GM19035 (cell line): Measurements from ENCODE around the gene FAM193A.
"Not testable (repeated sequence)": the region's sequence is repeated elsewhere in the genome, so short reads cannot be mapped to it uniquely, and the experiment has no call there.

Experiments used
- ATAC-seq: cut with Tn5 transposase; IDR thresholded peaks from one replicate; pipeline ENCODE4 v1.9.1; 2021; ENCODE audit not compliant: unreplicated experiment

The FAM193A gene

DNA sequence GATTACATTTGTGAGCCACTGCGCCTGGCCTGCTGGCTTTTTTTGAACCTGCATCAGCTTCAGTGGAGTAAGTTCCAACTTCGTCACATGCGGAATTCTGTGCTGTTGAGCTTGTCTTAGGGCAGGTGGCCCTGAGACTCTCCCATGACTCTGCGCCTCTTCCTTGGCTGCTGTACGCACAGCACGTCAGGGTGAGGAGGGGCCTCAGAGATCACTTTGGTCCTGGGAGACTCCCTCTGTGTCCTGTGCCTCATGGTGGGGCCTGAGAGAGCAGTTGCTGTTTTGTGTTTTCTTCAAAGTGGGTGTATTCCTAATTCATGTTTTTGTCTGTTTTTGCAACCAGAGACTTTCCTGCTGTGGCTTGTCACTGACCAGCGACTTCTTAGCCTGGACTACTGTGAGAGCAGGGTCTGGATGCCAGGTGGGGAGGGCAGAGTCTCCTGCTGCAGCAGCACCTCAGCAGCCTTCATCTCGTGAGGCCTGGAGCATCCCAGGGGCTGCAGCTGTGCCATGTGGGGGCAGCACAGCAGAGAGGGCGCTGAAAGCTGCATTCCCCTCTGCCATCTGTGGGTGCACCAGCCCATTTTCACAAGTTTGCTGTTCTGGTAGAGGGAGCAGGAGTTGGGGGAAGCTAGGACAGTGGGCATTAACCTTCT lies 111.8 kb downstream of the FAM193A start:
- no peak for ATAC-seq

GRCh38 chr4:2649604-2650114 lies 113.2 kb downstream of the FAM193A start:
- no peak for ATAC-seq

DNA sequence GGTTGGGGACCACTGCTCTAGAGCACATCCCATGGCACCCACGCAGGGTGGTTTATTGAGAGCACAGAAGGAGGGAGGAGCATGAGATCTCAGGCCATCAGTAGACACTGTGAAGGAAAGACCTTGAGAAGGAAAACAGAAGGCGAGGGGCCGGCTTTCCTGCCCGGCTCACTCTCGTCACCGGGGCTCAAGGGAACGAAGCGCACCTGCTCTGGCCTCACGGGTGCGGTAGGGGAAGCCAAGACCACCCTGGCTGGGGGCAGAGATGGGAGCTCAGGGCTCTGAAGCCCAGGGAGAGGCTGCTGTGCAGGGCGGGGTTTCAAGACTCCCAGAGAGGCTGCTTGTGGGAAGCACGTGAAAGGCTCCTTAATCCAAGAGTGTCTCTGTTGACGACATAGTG lies 113.8 kb downstream of the FAM193A start:
- no peak for ATAC-seq

- no peak for ATAC-seq
Measured at GRCh38 chr4:2651546-2651945, 115.1 kb downstream of the FAM193A start.

- no peak for ATAC-seq
Measured at GRCh38 chr4:2651998-2652397, 115.6 kb downstream of the FAM193A start.

DNA sequence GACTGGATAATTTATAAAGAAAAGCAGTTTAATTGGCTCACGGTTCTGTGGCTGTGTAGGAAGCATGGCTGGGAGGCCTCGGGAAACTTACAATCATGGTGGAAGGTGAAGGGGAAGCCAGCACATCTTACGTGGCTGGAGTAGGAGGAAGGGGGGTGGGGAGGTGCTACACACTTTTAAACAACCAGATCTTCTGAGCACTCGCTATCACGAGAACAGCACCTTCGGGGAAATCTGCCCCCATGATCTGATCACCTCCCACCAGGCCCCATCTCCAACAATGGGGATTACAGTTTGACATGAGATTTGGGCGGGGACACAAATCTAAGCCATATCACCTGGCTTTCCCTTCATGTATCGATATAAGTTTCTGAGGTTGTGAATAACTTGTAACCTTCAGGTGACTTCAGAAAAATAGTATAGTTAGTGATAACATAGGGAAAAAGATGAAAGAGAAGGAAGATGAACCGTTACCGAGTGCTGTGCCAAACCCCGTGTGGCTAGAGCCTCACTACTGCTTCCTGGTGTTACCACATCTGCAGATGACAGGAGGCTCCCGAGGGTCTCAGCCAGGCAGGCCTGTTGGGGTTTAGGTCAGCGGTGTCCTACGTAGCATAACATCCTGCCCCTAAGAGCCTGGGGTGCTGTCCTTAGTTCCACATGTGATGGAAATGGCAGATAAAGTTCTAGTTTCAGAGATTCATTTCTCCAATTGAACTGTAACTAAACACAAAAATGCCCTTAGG lies 116.1 kb downstream of the FAM193A start:
- ATAC-seq: no peak

DNA sequence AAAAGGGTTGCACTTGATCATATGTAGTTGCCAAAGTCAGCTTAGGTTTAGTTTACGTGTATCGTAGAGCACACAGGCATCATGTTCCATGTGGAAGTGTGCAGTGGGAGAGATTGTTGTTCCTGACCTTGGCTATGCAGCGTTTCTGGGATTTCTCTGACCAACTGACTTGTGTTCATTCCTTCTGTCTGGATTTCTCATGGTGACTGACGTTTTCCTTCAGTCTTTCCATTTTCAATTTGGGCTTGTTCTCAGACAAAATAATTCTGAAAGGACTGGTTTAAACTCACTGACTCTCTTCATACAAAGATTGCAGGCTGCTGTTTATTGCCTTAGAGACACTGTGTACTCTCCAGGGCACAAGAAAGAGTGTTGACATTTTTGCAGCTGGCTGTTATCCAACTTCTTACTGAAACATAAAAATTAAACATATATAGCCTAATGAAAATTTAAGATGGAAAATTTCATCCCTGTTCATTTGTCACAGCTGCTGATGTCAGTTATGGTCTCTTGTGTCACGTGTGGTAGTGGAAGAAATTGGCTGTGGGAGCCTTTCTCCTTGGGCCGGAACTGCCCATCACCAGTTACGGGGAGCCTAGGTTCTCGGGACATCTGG lies 124.3 kb downstream of the FAM193A start:
- ATAC-seq: no peak

DNA sequence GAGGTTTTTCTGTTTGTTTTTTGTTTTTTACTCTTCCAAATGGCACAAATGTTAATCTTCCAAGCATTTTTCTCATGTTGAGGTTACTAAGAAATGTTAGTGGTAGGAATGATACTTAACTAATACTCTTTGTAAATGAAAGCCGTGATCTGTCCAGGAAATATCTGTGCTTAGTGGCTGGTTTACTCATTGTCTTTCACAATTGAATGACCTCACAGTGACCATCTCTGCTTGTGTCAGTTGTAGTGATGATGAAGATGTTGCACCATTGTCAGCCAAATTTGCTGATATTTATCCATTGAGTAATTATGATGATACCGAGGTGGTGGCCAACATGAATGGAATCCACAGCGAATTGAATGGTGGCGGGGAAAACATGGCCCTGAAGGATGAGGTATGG lies 126.2 kb downstream of the FAM193A start:
- ATAC-seq: no peak

DNA sequence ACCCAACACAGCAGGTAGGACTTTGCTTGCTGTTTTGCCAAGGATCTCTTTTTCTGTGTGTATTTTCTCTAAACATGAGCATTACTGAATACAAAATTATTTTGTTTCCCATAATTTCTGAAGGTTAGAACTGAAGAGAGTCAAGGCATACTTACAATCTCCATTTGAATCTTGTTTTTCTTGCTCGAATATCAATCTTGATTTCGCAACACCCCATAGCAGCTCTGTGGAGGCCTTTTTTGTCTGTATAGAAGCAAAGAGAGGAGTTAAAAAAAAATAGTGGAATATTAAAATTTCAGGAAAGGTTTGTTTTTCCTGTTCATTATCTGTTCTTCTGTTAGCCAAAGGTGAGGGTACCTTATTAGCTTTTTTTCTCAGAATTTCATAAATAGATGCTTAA lies 126.8 kb downstream of the FAM193A start:
- no peak for ATAC-seq

DNA sequence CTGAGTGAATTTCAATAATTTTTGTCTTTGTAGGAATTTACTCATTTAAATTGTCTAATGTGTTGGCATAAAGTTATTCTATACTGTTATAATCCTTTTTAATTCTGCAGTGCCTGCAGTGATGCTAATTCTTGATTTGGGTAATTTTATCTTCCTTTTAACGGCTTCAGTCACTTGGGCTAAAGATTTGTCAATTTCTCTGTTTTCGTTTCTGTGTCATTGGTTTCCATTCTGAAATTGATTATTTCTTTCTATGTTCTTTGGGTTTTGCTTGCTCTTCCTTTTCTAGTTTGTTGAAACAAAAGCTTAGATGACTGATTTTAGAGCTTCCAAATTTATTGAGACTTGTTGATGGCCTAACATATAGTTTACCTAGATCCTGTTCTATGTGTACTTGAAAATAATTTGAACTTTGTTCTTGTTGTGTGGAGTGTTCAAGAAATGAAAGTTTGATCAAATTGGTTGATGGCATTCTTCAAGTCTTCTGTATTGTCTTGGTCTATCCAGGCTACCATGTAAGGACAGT lies 130.3 kb downstream of the FAM193A start:
- no peak for ATAC-seq

DNA sequence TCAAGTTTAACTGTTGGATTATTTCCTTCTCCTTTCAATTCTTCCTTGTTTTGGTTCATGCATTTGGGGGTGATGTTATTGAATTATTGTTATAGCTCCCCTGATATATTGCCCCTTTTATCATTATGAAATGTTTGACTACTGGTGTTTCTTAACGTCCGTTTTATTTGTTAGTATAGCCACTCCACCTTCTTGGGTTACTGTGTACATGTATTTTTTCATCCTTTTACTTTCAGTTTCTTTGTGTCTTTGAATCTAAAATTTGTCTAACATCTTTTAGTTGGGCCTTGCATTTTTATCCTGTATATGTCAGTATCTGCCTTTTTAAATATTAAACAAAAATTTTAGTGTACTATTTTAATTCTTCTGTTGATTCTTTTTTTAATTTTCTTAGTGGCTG lies 131.0 kb downstream of the FAM193A start:
- no peak for ATAC-seq

- ATAC-seq: no peak
Measured at GRCh38 chr4:2671267-2671895, 134.9 kb downstream of the FAM193A start.

- ATAC-seq: no peak
Measured at GRCh38 chr4:2672082-2672481, 135.6 kb downstream of the FAM193A start.

- ATAC-seq: no peak
Measured at GRCh38 chr4:2672700-2673099, 136.3 kb downstream of the FAM193A start.

DNA sequence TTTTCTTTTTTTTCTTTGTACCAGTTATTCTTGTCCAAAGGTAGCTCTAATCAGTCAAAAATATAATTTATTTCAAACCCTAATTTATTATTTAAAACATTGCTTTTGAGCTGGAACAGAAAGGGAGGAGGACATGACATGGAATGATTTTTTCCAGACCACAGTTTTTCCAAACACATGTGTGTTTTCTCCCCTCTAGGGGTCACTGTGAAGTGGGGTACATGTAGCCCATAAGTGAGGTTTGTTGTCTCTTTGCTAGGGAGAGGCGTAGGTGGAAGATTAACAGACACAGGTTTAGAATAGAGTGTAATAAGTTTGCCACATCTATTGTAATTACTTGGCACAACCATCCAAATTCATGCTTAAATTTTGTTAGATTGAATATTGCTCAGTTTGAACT lies 136.7 kb downstream of the FAM193A start:
- no peak for ATAC-seq

- ATAC-seq: not testable (repeated sequence)
Measured at GRCh38 chr4:2679762-2680161, 143.3 kb downstream of the FAM193A start.

GRCh38 chr4:2684486-2684885 lies 148.0 kb downstream of the FAM193A start:
- no peak for ATAC-seq

DNA sequence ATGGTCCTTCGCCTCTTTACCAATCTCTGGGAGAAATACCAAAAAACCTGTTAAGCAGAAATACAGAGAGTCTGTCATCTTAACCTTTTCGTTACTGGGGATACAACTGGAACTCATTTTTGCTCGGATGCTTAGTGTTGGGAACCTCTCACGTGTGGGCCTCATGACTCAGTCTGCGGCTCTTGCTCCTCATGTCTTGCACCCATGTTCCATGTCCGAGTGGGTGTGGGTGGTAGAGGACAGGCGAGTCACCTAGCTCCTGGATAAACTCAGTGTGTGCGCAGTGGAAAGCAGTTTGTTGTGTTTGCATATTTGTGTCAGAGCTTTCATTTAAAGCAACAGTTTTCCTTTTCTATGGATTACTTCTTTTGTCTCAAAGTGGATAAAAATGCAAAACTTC lies 149.1 kb downstream of the FAM193A start:
- ATAC-seq: no peak

DNA sequence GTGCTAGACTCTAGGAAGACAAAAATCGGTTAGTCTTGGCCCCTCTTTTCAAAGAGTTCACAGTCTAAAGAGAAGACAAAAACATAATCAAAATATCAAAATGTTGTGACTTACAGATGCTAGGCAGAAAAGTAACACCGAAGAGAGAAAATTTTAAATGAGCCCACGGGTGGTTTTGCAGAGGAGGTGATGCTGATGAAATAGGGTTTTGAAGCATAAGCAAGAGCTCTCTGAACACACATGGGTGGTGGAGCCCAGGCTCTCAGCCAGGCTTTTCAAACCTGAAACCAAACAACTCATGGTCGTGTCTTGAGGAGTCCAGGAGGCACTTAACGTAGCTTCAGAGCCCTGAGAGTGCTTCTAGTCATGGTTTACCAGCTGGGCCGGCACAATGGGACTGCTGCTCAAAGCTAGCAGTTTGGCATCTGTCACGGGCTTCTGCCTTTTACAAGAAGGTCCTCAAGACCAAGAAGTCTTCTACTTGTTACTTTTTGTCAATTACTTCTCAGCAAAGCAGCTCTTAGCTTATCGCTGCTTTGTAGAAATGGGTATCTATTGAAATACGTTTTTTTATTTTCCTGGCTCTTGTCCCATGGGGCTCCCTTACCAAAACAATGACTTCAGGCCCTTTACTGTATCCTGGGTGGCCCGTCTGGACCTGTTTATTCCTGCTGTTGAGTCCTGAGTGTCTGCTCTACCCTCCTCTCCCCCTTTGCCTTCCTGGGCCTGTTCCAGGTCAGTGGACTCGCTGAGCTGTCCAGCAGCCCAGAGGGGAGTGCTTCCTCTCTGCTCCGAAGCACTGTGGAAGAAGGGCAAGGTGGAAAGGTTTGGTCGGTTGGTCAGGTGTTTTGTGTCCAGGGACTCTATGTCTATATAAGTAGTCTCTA lies 150.2 kb downstream of the FAM193A start:
- no peak for ATAC-seq

DNA sequence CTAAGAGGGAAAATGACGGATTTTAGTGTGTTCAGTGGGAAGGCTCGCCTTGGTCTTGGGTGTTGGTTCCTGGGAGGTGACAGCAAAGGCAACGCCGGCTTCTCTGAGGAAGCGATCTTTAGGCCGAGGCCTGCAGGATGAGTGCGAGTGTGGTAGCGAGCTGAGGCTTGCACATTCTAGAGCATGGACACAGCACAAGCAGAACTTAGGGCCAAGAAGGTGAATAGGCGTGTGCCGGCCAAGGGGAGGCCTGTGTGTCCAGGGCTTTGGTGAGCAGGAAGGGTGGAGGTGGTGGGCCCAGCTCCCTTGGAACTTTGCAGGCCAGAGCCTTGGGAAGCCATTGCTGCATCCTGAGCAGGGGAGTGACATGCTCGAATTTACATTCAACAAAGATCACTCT lies 151.8 kb downstream of the FAM193A start:
- ATAC-seq: no peak
